ENCODE measurements around the gene IFNAR2.

The IFNAR2 gene

GRCh38 chr21:33197496-33197895, 32.2 kb upstream of the IFNAR2 start:
- Histone ChIP-seq H2BK15ac (replicated peaks; ENCODE audit: low read depth) (no peak overlapping the region), H2AK5ac (ENCODE audit: low read length) (no peak overlapping the region), H2BK5ac (ENCODE audit: low read length) (no peak overlapping the region), H3K23ac (ENCODE audit: low read length) (no peak overlapping the region), H3K79me1 (ENCODE audit: low read length) (no peaks in the 10 kb centered on the region), H3K27ac (ENCODE audit: low read depth, low read length) (no peak overlapping the region), H3K56ac (ENCODE audit: low read length) (no peak overlapping the region), H3K4me2 (ENCODE audit: low read length) (no peak overlapping the region), H3K4ac (ENCODE audit: low read depth, low read length) (no peak overlapping the region), H3K79me2 (ENCODE audit: control insufficient read depth, insufficient read depth, low read length) (no peaks in the 10 kb centered on the region), H3K36me3 (ENCODE audit: control insufficient read depth, insufficient read depth, low read length) (no peaks in the 10 kb centered on the region), H3K4me3 (ENCODE audit: low read length) (no peak overlapping the region), H2BK120ac (ENCODE audit: low read depth, low read length) (no peak overlapping the region), H3K27me3 (ENCODE audit: insufficient read depth, low read length, poor library complexity) (no peaks in the 10 kb centered on the region), H3K18ac (ENCODE audit: low read length) (no peak overlapping the region), H4K5ac (ENCODE audit: low read length) (no peak overlapping the region), H4K8ac (ENCODE audit: low read depth, low read length) (no peak overlapping the region), H3K4me1 (ENCODE audit: control insufficient read depth, low read depth, low read length) (no peaks in the 10 kb centered on the region), H3K9ac (ENCODE audit: low read length) (no peak overlapping the region)
- no CpG with 5 or more reads among the region's 4 CpGs for WGBS (ENCODE audit: extremely low coverage, insufficient coverage, low lambda C conversion rate)
- DNase-seq = peak; percentile 26

GRCh38 chr21:33198346-33199099, 31.2 kb upstream of the IFNAR2 start:
- Histone ChIP-seq H3K4me3 (ENCODE audit: low read length) (no peak overlapping the region), H3K27me3 (ENCODE audit: insufficient read depth, low read length, poor library complexity) (no peaks in the 10 kb centered on the region), H2BK15ac (replicated peaks; ENCODE audit: low read depth) (no peak overlapping the region), H3K79me2 (ENCODE audit: control insufficient read depth, insufficient read depth, low read length) (no peaks in the 10 kb centered on the region), H2AK5ac (ENCODE audit: low read length) (no peak overlapping the region), H3K27ac (ENCODE audit: low read depth, low read length) (no peak overlapping the region), H3K23ac (ENCODE audit: low read length) (no peak overlapping the region), H3K9ac (ENCODE audit: low read length) (no peak overlapping the region), H2BK120ac (ENCODE audit: low read depth, low read length) (no peak overlapping the region), H4K8ac (ENCODE audit: low read depth, low read length) (no peak overlapping the region), H2BK5ac (ENCODE audit: low read length) (no peak overlapping the region), H3K4ac (ENCODE audit: low read depth, low read length) (no peak overlapping the region), H3K18ac (ENCODE audit: low read length) (no peak overlapping the region), H3K4me1 (ENCODE audit: control insufficient read depth, low read depth, low read length) (no peaks in the 10 kb centered on the region), H3K4me2 (ENCODE audit: low read length) (no peak overlapping the region), H3K56ac (ENCODE audit: low read length) (no peak overlapping the region), H4K5ac (ENCODE audit: low read length) (no peak overlapping the region), H3K79me1 (ENCODE audit: low read length) (no peaks in the 10 kb centered on the region), H3K36me3 (ENCODE audit: control insufficient read depth, insufficient read depth, low read length) (no peaks in the 10 kb centered on the region)
- 100% methylated on average over 1 of the region's 9 CpGs for whole genome bisulfite sequencing (ENCODE audit: extremely low coverage, insufficient coverage, low lambda C conversion rate)
- DNase-seq = no peak

GRCh38 chr21:33199100-33199464, 30.7 kb upstream of the IFNAR2 start:
- Histone ChIP-seq H3K27me3 (ENCODE audit: insufficient read depth, low read length, poor library complexity) (no peaks in the 10 kb centered on the region), H2BK120ac (ENCODE audit: low read depth, low read length) (no peak overlapping the region), H2BK5ac (ENCODE audit: low read length) (no peak overlapping the region), H4K8ac (ENCODE audit: low read depth, low read length) (no peak overlapping the region), H3K79me1 (ENCODE audit: low read length) (no peaks in the 10 kb centered on the region), H3K4ac (ENCODE audit: low read depth, low read length) (no peak overlapping the region), H2AK5ac (ENCODE audit: low read length) (no peak overlapping the region), H3K79me2 (ENCODE audit: control insufficient read depth, insufficient read depth, low read length) (no peaks in the 10 kb centered on the region), H3K27ac (ENCODE audit: low read depth, low read length) (no peak overlapping the region), H3K4me3 (ENCODE audit: low read length) (no peak overlapping the region), H3K23ac (ENCODE audit: low read length) (no peak overlapping the region), H2BK15ac (replicated peaks; ENCODE audit: low read depth) (no peak overlapping the region), H3K9ac (ENCODE audit: low read length) (no peak overlapping the region), H3K4me2 (ENCODE audit: low read length) (no peak overlapping the region), H3K18ac (ENCODE audit: low read length) (no peak overlapping the region), H3K4me1 (ENCODE audit: control insufficient read depth, low read depth, low read length) (no peaks in the 10 kb centered on the region), H3K36me3 (ENCODE audit: control insufficient read depth, insufficient read depth, low read length) (no peaks in the 10 kb centered on the region), H4K5ac (ENCODE audit: low read length) (no peak overlapping the region), H3K56ac (ENCODE audit: low read length) (no peak overlapping the region)
- DNase-seq = no peak
- WGBS (ENCODE audit: extremely low coverage, insufficient coverage, low lambda C conversion rate) = no CpG with 5 or more reads among the region's 6 CpGs

- H3K56ac ChIP-seq (ENCODE audit: low read length) = no peak overlapping the region
- no peak overlapping the region for H4K8ac ChIP-seq (ENCODE audit: low read depth, low read length)
- H3K79me2 ChIP-seq (ENCODE audit: control insufficient read depth, insufficient read depth, low read length) = no peaks in the 10 kb centered on the region
- H3K4ac ChIP-seq (ENCODE audit: low read depth, low read length) = no peak overlapping the region
- H2BK120ac ChIP-seq (ENCODE audit: low read depth, low read length) = no peak overlapping the region
- DNase-seq = peak; percentile 83
- H3K18ac ChIP-seq (ENCODE audit: low read length) = no peak overlapping the region
- no CpG with 5 or more reads among the region's 8 CpGs for WGBS (ENCODE audit: extremely low coverage, insufficient coverage, low lambda C conversion rate)
- H3K4me1 ChIP-seq (ENCODE audit: control insufficient read depth, low read depth, low read length) = no peaks in the 10 kb centered on the region
- no peaks in the 10 kb centered on the region for H3K79me1 ChIP-seq (ENCODE audit: low read length)
- no peak overlapping the region for H3K27ac ChIP-seq (ENCODE audit: low read depth, low read length)
- no peak overlapping the region for H2BK15ac ChIP-seq (replicated peaks; ENCODE audit: low read depth)
- H3K36me3 ChIP-seq (ENCODE audit: control insufficient read depth, insufficient read depth, low read length) = no peaks in the 10 kb centered on the region
- no peak overlapping the region for H3K4me3 ChIP-seq (ENCODE audit: low read length)
- H2AK5ac ChIP-seq (ENCODE audit: low read length) = no peak overlapping the region
- H3K4me2 ChIP-seq (ENCODE audit: low read length) = no peak overlapping the region
- H3K9ac ChIP-seq (ENCODE audit: low read length) = no peak overlapping the region
- H3K23ac ChIP-seq (ENCODE audit: low read length) = no peak overlapping the region
- H4K5ac ChIP-seq (ENCODE audit: low read length) = no peak overlapping the region
- H2BK5ac ChIP-seq (ENCODE audit: low read length) = no peak overlapping the region
- H3K27me3 ChIP-seq (ENCODE audit: insufficient read depth, low read length, poor library complexity) = no peaks in the 10 kb centered on the region
Observed at GRCh38 chr21:33199516-33200217, 30.1 kb upstream of the IFNAR2 start.

- Histone ChIP-seq H3K79me2 (ENCODE audit: control insufficient read depth, insufficient read depth, low read length) (no peaks in the 10 kb centered on the region), H4K8ac (ENCODE audit: low read depth, low read length) (no peak overlapping the region), H2BK5ac (ENCODE audit: low read length) (no peak overlapping the region), H3K36me3 (ENCODE audit: control insufficient read depth, insufficient read depth, low read length) (no peaks in the 10 kb centered on the region), H3K4me2 (ENCODE audit: low read length) (no peak overlapping the region), H3K56ac (ENCODE audit: low read length) (no peak overlapping the region), H4K5ac (ENCODE audit: low read length) (no peak overlapping the region), H3K27me3 (ENCODE audit: insufficient read depth, low read length, poor library complexity) (no peaks in the 10 kb centered on the region), H3K4me1 (ENCODE audit: control insufficient read depth, low read depth, low read length) (no peaks in the 10 kb centered on the region), H3K18ac (ENCODE audit: low read length) (no peak overlapping the region), H3K27ac (ENCODE audit: low read depth, low read length) (no peak overlapping the region), H3K4ac (ENCODE audit: low read depth, low read length) (no peak overlapping the region), H3K4me3 (ENCODE audit: low read length) (no peak overlapping the region), H2AK5ac (ENCODE audit: low read length) (no peak overlapping the region), H2BK120ac (ENCODE audit: low read depth, low read length) (no peak overlapping the region), H3K9ac (ENCODE audit: low read length) (no peak overlapping the region), H3K23ac (ENCODE audit: low read length) (no peak overlapping the region), H3K79me1 (ENCODE audit: low read length) (no peaks in the 10 kb centered on the region), H2BK15ac (replicated peaks; ENCODE audit: low read depth) (no peak overlapping the region)
- WGBS (ENCODE audit: extremely low coverage, insufficient coverage, low lambda C conversion rate) = no CpG with 5 or more reads among the region's 4 CpGs
- no peak for DNase-seq
Observed at GRCh38 chr21:33201956-33202355, 27.8 kb upstream of the IFNAR2 start.
